NCI-H1105 treated with DMSO at 0.1 percent for 48 hours (cell line): ENCODE measurements around the gene EEF1AKMT3.

Experiments
- DNase-seq: peaks from one replicate; lab custom pipeline; 2025; lab: John Stamatoyannopoulos, UW

Gene EEF1AKMT3

DNA sequence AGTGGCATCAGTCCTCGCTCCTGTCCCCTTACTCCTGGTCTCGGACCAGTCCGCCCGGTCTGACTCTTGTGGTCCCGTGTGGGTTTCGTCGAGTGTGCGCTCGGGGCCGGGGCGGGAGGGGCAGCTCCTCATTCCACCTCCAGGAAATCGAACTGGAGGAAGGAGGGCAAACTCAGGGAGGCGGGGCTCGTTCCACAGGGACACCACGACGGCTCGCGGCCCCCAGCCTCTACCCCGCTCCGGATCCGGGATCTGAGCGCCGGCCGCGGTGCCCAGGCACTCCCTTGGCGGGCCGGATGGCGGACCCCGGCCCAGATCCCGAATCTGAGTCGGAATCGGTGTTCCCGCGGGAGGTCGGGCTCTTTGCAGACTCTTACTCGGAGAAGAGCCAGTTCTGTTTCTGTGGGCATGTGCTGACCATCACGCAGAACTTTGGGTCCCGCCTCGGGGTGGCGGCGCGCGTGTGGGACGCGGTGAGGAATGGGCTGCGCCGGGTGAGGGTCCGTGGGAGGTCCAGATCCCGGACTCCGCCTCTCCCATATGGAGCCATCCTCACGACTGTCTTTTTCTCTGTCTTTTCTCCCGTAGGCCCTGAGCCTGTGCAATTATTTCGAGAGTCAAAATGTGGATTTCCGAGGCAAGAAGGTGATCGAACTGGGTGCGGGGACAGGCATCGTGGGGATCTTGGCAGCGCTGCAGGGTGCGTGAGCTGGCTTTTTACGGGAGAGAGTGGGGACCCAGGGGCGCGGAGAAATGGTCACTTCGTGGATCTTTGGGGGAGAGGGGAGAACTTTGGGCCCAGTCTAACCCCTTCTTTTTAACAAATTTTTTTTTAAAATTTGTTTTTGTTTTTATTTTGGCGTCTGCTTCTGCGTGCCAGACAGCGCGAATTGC, at the start of gene EEF1AKMT3:
TSS of gene EEF1AKMT3 (plus strand) at position 186 of the 894 bp plus-strand sequence. CDS start at position 297, 111 bp downstream.
- no peak for DNase-seq

DNA sequence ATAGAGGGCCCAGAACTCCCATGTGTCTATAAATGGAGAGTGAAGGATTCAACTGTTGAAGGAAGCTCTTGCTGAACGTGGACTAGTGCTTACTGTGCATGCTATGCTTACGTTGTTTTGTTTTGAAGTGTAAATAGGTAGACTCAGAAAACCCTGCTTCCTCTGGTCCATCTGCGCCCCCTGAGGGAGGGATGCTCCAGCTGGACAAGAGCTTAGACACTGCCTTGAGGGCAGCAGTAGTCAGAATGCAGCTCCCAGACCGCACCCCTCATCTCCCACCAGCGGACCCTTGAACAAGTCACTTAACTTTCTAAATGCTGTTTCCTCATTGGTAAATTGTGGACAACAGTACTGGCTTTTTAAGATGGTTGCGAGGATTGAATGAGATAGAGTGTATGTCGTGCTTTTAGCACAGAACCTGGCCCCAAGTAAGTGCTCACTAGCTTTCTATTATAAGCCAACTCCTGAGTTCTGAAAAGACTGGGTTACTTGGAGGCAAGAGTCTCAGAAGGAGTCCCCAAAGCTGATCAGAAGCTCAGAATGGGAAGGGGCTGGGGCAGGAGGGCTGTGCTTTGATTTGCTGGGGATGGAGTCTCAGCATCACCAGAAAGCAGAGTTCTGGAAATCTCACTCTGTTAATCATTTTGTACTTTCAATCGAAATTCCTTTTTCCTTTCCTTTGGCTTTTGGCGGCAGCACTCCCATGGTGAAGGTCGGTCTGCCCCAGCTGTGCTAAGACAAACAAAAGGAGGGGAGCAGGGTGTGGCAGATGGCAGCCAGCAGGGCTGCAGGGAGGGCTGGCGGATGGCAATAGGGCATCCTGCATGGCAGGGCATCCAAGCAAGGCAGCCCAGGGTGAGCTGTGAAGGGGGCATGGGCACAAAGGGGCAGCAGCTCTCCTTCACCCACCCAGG, 49.4 kb upstream of the EEF1AKMT3 start:
- no peak for DNase-seq

DNA sequence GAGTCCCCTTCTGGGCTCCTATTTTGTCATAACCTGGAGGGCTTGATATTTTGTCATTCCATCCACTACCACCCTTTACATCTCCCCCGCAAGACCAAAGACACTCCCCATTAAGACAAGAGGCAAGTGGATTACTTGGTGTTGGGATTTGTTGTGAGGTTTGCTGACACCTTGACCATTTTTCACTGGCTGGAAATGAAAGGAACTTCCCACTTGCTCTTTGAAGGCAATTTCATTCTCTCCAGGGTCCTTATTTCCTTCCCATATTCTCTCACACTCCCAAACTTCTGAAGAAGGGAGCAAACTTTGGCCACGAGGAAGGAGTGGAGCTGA, 48.8 kb upstream of the EEF1AKMT3 start:
- no peak for DNase-seq

DNA sequence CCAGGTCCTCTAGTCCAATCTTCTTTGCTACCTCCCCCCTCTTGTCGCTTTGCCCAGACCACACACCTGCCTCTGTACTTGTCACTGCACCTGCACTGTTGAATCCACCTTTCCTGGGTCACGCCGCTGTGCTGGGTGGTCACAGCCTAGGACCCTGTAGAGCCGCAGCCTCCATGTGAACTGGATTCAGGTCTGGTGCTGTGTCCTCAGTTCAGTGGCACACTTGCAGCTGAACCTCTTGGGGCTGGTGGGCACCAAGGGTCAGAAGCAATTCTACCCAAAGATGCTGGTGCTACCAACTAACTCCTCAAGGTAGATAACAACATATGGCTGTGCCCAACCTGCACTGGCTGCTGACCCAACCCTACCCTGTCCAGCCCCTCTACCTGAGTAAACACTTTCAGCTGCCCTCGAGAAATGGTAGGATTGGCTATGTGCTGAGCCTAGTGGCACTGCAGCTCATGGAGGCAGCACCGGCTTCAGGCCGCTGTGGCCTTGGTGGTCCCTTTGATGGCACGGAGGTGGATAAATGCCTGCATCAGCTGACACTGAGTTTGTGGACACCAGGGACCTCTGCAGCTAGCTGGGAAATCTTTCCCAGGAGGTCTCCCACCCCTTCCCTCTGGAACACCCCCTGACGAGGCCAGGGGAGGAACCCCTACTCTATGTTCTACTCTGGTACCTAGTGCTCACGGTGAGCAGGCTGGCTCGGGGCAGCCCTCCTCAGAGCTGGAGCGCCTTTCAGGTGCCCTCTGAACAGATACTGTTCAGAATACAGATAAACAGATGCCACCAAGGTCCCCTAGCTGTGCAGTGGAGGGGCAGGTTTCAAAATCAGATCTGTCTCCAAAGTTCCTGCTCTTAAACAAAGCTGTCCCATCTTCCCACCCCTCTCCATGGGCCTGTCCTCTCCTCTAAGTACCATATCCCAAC, 48.1 kb upstream of the EEF1AKMT3 start:
- DNase-seq: no peak

DNA sequence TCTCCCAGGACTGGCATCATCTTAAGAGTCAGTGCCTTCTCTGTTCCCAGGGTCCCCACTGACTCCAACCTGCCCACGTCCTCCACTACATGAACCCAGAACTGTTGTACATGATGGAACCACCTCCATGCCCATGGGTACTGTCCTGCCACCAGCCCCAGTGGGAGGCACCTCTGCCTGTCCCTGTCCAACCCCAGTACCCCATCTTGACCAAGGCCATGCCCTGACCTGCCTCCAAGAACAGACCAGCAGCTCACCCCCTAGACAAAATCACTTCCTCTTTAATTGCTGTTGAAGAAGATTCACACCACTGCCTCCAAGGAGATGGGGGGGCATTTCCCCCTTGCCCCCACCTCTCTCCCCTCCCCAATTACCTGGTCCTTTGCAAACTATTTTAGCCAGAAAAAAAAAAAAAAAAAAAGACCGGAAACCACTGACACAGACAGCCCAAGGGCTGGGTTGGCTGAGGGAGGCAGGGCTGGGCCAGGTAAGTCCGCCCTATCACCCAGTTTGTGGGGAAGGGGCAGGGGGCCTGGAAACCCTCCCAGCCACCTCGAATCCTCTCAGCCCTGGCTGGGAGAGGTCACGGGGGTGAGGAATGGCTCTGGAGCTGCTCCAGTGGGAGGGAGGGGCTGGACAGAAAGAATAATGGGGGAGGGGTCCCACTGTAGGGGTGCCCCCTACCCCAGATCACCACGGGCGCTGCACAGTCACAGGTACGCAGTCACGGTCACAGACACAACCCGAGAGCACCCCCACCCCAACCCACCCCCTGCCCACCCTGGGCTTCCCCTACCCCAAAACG, 47.3 kb upstream of the EEF1AKMT3 start:
- no peak for DNase-seq

DNA sequence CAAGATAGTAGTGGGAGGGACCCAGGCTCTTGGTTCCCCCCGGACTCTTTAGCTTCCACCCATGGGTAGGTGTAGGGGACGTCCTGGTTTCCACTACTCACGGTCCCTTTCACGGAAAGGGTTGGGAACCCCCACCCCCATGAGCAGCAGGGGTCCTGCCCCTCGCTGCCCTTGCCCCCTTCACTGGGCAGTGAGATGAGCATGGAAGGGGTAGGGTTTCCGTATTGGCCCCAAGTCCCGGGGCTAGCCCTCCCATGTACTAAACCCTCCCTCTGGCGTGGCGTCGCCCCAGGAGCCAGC, 46.6 kb upstream of the EEF1AKMT3 start:
- no peak for DNase-seq

DNA sequence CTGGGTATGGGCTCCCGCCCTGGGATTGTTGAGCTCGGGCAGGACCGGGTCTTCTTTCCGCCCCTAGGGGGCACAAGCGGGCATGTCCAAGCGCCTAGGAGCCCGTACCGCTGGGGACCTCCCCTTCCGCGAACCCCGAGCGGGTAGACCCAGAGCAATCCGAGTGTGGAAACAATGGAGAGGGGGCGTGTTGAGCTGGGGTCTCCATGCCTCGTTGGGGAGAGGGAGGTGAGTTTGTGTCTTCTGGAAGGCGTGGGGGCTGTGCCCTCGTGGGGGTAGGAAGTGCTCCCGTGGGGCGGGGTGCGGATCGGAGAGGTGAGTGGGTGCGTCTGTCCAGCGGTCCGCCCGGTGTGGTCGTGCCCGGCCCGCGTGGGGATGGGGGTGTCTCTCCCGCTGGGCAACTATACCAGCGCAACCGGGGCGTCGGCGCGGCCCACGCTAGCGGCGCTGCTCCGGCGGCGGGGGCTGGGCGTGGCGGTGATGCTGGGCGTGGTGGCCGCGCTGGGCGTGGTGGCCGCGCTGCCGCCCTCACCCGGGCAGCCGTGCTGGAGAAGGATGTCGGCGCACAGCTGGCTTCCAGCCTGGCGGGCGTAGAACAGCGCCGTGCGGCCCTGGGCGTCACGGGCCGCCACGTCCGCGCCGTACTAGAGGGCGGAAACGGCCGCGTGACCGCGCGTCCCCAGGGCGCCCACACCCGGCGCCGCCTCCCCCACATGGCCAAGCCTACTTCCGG, 46.1 kb upstream of the EEF1AKMT3 start:
- DNase-seq: peak; percentile 61

DNA sequence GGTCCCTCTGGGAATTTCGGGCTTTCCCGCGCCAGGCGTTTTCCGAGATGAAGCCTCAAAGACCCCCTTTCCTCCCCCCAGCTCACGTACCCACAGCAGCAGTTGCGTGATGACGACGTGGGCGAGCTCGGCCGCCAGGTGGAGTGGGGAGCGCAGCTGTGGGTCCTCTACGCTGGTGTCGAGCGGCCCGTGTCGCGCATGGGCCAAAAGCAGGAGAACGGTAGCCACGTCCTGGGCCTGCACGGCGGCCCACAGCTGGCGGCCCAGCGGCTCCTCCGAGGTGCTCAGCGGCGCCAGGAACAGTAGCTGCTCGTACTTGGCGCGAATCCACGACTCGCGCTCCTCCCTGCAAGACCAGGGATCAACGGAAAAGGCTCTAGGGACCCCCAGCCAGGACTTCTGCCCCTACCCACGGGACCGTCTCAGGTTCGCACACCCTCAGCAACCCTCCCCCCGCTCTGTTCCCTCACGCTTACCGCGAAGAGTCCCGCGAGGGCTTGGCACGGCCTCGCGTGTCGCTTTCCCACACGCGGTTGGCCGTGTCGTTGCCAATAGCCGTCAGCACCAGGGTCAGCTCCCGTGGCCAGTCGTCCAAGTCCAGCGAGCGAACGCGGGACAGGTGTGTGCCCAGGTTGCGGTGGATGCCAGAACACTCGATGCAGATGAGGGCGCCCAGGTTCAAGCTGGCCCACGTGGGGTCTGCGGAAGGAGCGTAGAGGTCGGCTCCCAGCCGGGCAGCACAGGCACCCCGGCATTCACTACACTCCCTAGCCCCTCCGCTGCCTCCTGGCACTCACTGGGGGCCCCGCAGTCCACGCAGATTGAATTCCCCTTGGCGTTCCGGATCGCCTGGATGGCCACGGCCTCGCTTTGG, 45.3 kb upstream of the EEF1AKMT3 start:
- DNase-seq: no peak

DNA sequence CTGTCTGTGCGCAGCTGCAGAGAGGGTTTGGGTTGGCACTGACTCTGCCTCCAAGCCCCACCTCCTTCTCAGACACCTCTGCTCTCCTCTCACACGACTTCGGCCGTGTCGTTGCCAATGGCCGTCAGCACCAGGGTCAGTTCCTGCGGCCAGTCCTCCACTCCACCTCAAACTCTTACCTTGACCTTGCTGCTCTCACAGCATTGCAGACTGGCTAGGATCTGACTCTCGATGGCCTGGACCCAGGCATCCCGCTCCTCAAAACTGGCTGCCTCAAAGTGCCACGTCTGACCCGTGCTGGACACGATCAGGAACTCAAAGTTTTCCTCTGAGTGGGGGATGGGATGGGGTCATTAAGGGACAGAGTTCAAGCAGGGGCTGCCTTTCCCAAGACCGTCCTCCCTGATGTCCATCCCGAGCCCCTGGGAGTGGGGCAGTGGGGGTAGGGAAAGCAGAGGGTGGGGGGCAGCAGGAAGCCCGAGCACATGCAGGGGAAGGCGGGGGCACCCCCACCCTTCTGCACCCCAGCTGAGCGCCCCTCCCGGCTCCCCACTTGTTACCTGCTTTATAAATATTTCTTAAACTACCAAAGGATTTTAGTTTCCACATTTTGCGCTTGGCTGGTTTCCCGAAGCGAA, 44.5 kb upstream of the EEF1AKMT3 start:
- DNase-seq: no peak

DNA sequence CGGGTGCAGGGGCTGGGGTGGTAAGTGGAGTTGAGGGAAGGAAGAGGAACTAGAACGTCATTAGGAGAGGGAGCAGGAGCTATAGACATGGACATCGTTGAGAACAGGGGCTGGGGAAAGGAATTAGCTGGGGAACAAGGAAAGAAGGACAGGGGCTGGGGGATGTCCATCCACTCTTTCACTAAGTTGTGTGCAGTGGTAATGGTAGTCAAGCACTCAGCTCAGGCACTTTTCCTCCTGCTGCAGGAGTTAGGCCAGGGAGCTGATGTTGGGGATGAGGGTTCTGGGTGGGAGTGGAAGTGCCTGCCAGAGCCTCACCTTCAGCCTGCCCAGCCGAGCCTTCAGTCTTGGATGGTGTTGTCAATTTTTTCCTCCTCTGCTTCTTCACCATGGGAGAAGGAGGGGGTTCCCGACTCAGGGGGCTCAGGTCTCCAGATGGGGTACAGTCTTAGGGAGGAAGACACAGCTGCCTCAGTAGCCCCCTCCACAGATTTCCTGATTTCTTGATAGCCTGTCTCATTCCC, 43.0 kb upstream of the EEF1AKMT3 start:
- no peak for DNase-seq

DNA sequence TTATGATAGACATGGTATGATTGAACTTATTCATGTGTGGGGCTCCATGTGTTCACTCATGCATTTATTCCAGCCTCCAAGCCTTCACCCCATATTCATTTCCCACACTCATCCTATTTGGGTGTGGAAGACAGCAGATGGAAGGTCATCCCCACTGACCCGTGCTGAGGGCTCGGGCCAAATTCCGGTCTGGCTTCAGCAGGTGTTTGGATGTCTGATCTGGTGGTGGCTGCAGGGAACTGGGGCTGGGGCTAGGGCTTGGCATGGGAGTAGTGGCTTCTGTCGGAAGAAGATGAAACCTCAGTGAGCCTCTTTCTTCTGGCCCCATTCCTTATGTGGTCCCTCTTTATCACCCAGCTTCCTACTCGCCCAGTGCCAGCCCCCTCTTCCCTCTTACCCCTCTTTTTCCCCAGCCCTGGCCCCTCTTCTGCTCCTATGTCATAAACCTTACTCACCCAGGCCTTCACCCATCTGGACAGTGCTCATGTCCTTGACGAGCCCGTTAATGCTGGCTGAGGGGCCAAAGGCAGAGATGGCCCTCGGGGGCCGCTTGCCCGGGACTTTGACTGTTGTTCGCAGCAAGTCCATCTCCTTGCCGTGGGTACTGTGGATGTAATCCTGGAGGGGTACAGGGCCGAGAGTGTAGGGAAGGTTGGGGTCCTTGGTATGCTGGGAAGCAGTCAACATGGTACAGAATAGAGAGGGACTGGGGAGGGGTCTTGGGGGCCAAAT, 41.9 kb upstream of the EEF1AKMT3 start:
- DNase-seq: no peak

DNA sequence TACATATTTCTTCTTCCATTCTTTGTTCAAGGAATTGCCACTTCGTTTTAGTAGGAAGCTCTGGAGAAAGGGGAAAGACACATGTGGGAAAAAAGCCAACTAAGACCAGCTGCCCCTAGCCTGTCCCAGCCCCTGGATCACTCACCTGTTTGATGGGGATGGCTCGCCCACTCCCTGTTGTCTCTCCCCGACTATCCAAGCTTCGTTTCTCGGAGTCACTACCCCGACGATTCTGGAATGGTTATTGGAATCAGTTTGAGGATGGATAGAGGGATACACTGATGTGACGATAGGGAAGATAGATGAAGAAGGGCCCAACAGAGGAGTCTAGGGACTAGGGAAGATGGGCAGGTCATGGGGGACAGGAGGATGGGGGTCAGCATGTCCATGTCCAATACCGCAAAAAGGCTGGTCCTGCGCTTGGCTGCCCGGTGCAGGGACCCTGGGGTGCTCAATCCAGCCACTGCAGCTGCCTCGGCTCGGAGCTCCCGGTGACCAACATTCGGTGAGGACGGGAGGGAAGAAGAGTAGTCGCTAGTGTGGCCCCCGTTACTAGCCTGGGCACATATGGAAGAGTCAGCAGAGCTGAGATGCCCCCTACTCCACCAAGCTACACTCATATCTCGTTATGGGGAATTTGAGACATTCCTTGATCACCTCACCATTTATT, 40.9 kb upstream of the EEF1AKMT3 start:
- DNase-seq: no peak

DNA sequence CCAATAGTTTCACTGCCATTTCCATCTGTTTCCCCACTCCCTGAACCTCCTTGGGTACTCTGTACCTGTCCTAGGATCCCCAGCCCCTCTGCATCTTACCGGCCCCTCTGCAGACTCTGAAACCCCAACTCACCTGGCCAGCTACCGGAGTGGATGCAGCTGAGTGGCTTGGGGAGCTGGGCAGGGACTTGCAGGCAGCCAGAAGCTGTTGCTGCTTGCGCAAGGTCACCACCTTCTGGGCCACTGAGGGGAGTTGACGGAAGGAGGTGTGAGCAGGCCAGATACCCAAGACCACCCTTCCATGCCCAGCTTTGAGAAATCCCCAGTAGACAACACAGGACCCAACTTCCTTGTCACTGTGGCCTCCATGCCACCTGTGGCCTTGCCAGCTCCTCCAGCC, 40.1 kb upstream of the EEF1AKMT3 start:
- DNase-seq: no peak

DNA sequence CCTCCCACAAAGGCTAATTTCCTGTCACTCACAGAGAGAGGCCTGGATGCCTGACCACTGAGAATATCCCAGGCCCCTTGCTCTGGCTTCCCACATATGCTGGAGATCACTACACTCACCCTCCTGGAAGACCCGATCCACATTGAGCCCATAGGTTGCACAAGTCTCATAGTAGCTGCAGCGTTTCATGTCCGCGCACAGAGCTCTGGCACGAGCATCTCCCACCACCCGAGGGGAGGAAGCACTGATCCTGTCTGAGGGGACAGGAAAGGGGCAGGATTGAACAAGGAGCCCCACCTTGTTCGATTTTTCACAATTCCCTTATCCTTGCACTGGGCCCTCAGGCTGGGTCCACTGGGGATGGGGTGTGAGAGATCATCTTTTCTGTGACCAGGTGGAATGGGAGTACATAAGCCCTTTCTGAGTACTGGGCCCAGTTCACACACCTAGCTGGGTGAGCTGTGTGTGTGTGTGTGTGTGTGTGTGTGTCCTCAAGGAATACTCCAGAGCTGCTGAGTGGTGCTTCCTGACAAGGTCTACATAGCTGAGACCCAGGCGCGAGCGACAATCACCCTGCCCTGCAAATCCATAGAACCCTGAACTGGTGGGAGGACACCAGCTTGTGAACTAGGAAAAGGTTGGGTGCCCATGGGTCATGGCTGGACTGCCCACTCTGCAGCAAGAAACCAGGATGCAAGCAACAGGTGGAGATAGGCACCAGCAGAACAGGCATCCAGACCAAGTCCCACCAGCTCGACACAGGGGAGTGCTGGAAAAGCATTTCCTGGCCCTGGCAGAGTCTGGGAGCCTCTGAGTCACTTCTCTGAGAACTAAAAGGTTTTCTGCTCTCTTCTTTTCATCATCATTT, 39.5 kb upstream of the EEF1AKMT3 start:
- no peak for DNase-seq

DNA sequence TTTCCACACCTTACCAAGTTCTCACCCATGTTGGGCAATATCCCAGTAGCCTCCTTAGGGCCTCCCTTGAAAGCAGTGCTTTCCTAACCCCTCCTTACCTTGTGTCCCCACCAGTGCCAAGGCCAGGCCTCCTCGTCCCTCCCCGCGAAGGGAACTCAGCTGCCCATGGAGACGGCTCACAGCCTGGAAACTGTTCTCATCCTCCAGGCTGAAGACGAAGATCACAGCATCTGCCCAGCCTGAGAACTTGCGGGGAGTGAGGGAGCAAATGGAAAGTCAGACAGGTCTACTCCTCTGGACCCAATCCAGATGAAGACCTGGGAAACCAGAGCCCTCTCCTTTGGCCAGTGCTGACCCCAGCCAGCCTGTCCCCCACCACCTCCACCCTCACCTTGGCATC, 38.5 kb upstream of the EEF1AKMT3 start:
- no peak for DNase-seq

DNA sequence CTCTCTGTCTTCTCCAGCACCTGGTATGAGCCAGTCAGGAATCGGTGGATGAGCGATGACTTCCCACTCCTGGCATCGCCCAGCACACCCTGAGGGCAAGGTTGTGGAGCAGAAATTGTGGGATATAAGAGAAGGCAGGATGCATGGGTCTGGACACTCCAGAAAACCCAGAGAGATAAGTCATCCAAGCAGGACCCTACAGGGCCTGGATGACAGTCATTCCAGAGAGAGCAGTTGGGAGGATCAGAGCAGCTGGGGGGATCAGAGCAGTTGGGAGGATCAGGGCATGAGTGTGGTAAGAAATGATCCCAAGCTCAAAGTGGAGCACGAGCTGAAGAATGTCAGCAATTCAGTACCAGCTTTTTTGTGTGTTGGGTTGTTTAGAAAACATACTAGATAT, 37.8 kb upstream of the EEF1AKMT3 start:
- no peak for DNase-seq
